ENCODE measurements around the gene SORCS2.

GRCh38 chr4:7790999-7791398 is 598.7 kb downstream of the SORCS2 start:
- TF ChIP-seq GATA3 (IDR thresholded peaks at IDR 0.05; ENCODE audit: low read depth, low read length) (no peak), GATA2 (IDR thresholded peaks at IDR 0.05; ENCODE audit: low read depth, low read length) (no peak)

All from SH-SY5Y (cell line).